B cell (primary cell): Measurements from ENCODE around the gene CCND2.

Experiments used
- CTCF ChIP-seq: fragments of 200-600 bp; IDR thresholded peaks from one replicate; pipeline ENCODE4 v1.8.0; 2022; ENCODE audit warnings: antibody characterized with exemption, mild to moderate bottlenecking
- EZH2 ChIP-seq: IDR thresholded peaks from 2 replicates; pipeline ENCODE4 v1.6.1; 2012; ENCODE audit warnings: borderline replicate concordance, low read depth, mild to moderate bottlenecking, moderate library complexity, low read length; ENCODE audit not compliant: insufficient read depth, poor library complexity, severe bottlenecking

DNA sequence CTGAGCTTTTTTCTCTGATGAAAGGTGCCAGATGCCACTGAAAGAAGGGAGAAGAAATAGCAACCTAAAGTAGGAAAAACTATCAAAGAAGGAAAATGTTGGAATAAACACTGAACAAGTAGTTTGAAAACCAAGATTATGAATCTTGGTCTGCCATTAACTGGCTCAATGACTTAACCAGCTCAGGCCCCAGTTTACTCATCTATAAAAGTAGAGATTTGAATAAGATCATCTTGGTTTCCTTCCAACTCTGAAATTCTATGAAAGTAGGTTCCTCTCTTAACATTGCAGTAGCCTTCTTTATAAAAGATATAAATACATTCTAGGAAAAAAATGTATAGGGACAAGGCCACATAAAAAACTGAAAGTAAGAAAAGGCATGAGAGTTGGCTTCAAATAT is 16.1 kb upstream of the CCND2 start:
- TF ChIP-seq EZH2 (no peak), CTCF (no peak)
